Epithelial cell of esophagus (primary cell): ENCODE results near the gene FBLN7.

Source experiments
- DNase-seq: peaks from one replicate; pipeline ENCODE4 v3.0.0; 2010; ENCODE audit warnings: low read depth
- H3K4me3 ChIP-seq: 2 replicates; pipeline ENCODE4 v1.5.1; 2011; ENCODE audit warnings: mild to moderate bottlenecking, low read length, control low read depth
- TF ChIP-seq, protein P1 (sequence below): IDR thresholded peaks from 2 replicates; pipeline ENCODE4 v1.5.1; 2011; ENCODE audit warnings: low read depth, mild to moderate bottlenecking, low read length, control low read depth, inconsistent platforms; ENCODE audit not compliant: insufficient read depth; ENCODE audit errors: missing control alignments

The FBLN7 gene, protein sequence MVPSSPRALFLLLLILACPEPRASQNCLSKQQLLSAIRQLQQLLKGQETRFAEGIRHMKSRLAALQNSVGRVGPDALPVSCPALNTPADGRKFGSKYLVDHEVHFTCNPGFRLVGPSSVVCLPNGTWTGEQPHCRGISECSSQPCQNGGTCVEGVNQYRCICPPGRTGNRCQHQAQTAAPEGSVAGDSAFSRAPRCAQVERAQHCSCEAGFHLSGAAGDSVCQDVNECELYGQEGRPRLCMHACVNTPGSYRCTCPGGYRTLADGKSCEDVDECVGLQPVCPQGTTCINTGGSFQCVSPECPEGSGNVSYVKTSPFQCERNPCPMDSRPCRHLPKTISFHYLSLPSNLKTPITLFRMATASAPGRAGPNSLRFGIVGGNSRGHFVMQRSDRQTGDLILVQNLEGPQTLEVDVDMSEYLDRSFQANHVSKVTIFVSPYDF

DNA sequence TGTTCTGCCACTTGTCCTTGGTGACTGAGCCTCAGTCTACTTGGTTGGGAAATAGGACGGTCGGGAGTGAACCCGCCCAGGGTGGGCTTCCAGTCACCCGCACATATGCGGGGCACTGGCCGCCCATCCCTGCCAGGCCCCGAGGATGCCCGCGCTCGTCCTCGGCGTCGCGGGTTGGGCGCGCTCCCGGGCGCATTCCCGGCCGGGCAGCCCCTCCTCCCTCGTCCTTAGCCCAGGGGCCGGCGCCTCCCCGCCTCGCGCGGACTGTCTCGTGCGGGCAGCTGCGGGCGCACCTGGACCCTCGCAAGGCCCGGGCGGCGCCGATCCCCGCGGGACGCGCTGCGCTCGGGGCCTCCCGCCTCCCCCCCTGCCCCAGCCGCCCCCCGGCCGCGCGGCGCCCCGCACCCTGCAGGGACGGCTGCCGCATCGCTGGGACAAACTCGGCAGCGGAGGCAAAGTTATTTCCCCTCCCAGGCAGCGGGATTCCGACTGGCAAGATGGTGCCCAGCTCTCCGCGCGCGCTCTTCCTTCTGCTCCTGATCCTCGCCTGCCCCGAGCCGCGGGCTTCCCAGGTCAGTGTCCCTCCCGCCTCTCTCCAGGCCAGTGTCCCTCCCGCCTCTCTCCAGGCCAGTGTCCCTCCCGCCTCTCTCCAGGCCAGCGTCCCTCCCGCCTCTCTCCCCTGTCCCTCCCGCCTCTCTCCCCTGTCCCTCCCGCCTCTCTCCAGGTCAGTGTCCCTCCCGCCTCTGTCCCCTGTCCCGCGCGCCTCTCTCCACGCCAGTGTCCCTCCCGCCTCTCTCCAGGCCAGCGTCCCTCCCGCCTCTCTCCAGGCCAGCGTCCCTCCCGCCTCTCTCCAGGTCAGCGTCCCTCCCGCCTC, at the start of gene FBLN7:
Gene FBLN7 (plus strand): TSS at position 227 of the 874 bp plus-strand sequence. CDS start 271 bp downstream, at position 498.
- TF ChIP-seq, protein P1, sequence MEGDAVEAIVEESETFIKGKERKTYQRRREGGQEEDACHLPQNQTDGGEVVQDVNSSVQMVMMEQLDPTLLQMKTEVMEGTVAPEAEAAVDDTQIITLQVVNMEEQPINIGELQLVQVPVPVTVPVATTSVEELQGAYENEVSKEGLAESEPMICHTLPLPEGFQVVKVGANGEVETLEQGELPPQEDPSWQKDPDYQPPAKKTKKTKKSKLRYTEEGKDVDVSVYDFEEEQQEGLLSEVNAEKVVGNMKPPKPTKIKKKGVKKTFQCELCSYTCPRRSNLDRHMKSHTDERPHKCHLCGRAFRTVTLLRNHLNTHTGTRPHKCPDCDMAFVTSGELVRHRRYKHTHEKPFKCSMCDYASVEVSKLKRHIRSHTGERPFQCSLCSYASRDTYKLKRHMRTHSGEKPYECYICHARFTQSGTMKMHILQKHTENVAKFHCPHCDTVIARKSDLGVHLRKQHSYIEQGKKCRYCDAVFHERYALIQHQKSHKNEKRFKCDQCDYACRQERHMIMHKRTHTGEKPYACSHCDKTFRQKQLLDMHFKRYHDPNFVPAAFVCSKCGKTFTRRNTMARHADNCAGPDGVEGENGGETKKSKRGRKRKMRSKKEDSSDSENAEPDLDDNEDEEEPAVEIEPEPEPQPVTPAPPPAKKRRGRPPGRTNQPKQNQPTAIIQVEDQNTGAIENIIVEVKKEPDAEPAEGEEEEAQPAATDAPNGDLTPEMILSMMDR = no peak
- peak; percentile 25 for DNase-seq
- H3K4me3 ChIP-seq = peak within 1 kb of the TSS; percentile 48

DNA sequence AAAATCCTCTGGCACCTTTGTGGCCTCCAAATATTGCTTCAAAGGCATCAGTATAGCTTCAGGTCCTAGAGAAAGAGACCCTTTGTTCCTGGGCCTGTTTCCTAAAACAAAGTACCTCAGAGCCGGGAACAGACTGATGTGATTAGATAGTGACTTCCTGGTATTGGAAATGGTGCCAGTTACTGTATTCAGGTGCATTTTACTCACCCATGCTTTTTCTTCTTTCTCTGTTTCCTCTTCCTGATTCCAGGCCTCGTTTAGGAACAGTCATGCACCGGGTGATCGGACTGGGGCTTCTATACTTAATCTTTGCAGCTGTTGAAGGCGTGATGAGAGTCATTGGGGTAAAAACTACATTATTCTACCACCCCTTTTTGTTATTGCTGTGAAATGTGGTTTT, 48.8 kb upstream of the FBLN7 start:
- no peak for DNase-seq
- no peak overlapping the region for H3K4me3 ChIP-seq
- TF ChIP-seq, protein P1 = no peak

DNA sequence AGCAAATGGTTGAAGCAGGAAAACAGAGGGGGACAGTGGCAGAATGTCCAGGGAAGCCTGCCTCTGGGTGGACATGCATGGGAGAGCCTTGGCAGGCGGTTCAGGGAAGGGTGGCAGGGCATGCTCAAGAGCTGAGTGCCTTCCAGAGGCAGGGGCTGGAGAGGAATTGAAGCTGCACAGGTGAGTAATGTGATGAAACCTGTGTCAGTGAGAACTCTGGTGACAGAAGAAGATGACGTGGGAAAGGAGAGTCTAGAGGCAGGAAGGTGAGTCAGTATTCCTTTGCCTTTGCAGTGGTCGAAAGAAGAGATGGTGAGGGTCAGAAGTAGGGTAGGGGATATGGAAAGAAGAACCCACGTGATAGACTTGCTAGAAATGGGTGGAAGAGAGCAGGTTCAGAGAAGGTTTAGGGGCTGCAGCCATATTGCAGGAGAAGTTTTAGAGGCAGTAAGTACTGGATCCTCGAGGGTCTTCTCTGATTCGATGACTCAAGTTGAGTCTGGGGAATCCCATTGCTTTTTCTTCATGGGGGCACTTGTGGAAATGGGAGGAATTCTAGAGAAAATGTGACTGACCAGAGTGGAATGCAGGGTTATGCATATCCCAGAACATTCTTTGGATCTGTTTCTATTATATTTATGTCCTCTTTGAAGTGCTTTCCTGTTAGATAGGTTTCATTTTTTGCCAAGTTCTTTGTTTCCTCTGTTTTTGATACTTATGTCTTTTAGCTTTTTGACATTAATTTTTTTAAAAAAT, 45.7 kb upstream of the FBLN7 start:
- TF ChIP-seq, protein P1 = no peak
- peak; percentile 83 for DNase-seq
- no peak overlapping the region for H3K4me3 ChIP-seq

DNA sequence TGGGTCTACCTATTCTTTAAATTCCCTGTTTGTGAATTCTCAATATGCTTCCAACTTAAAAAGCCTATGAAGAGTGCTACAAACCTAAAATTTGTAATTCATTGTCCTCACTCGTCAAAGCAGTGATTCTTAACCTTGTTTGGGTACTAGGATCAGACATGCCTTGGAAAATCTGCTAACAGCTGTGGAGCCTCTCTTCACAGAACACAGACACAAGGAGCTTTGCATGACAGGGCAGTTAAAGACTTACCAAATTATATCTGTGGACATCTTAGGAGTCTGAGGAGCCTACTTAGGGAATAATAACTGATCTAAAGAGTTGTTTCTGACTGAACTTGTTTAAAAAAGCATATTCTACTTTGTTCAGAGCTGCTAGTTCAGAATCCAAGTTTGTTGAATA, 45.0 kb upstream of the FBLN7 start:
- TF ChIP-seq, protein P1 = no peak
- H3K4me3 ChIP-seq = no peak overlapping the region
- DNase-seq = no peak

DNA sequence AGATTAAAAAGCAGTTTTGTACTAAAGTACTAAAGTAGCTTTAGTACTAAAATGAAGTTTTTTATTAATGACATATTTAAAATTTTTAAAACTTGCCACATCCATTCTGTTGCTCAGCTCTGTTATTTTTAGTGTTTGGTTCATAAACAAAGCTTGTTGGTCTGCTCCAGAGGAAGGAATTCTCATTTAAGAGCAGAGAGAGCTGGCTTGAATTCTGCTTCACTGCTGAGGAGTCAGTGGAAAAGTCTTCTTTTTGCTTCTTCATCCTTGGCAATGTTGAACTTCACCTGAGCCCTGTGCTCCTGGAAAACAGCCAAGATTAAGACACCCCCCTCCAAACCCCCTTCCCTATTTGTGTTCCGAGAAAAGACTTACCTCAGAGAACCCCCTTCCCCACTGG, 42.5 kb upstream of the FBLN7 start:
- TF ChIP-seq, protein P1 = no peak
- no peak for DNase-seq
- H3K4me3 ChIP-seq = no peak overlapping the region

DNA sequence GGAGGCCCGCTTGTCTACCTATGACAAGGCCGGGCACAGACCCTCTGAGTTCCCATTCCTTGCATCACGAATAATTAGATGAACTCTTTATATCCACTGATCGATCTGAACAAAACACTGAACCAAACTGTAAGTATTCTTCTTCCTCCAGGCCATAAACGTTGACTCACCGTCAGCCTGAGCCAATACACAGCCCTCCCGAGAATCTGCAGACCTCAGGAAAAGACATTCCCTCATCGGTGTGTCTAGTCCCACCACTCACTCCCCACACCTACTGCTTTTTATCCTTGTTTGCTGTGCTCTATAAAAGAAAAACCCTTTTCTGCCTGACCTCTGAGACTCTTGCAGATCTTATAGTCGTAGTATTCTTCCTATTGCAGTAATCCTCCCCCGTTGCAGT, 42.1 kb upstream of the FBLN7 start:
- TF ChIP-seq, protein P1 = no peak
- no peak overlapping the region for H3K4me3 ChIP-seq
- DNase-seq = no peak
